GM21515 (cell line): ENCODE results near the gene LHFPL2.
A peak's percentile ranks its signal among the peaks of the same experiment; 100 is the strongest.

ENCODE experiments used
- ATAC-seq: cut with Tn5 transposase; IDR thresholded peaks from one replicate; pipeline ENCODE4 v1.9.1; 2021; ENCODE audit not compliant: unreplicated experiment

Gene LHFPL2

DNA sequence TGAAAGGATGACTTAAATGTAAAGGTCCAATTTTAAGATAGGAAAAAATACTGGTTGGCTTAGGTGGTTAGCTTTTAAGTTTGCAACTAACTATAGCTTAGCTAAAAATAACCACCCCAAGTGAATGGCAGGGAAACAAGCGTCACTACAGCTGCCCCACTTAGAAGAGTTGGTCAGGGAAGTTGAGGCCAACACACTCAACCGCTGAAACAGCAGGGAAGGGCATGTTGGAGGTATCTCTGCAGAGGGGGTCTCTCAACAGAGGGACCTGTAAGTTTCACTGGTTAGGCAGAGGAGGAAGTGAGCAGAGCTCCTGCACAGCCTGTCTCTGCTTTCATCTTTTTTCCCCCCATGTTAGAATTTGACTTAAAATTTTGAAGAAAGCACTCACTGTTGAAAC, 75.3 kb downstream of the LHFPL2 start:
- peak; percentile 62 for ATAC-seq

DNA sequence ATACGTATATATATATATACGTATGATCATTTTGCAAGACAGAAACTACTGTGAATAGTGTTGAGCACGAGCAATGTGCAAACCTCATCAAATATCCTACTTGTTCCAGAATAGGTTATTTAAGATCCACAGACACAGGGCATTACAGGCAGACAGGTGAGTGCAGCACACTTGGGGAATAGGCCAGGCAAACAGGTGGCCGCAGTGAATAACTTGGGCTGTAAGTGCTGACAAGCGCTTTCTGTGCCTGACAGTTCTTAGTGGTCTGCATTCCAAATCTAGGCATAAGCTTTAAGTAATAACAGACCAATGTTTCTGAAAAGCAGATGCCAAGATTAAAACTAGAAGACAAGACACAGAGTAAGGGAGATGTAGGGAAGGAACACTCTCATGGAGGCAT, 77.9 kb downstream of the LHFPL2 start:
- no peak for ATAC-seq

DNA sequence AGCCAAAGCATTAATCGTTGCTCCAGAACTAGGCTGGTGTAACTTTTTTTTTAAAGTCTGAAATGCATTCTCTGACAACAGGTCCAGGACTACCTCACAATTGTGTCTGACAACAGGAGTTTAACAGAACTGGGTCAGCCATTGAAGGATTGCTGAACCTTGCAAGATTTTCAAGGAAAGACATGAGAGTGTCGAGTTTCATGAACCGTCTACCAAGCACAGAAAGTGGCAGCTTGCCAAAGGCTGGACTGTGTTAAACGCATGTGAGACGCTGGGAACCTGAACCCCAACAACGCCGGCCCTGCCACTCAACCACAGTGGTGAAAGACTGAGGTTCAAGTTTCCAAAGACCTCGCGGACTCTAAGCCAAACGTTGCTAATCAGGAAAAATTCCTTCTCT, 79.1 kb downstream of the LHFPL2 start:
- no peak for ATAC-seq

DNA sequence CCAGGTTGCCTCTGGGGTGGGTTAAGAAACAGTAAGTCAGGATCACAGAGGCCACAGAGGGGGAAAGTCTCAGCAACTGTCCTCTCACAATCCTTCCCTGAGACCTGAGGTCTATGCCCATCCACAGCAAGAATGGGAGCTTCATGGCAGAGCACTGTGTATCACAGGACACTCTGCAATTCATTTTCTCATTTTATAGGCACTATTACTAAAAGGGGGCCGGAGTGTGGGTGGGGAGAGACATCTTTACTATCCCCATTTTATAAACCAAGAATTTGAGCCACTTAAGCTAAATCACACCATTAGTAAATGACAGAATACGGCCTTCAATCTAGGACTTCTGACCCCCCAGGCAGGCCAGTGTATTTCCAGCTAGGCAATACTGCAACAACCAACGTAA, 79.9 kb downstream of the LHFPL2 start:
- no peak for ATAC-seq

DNA sequence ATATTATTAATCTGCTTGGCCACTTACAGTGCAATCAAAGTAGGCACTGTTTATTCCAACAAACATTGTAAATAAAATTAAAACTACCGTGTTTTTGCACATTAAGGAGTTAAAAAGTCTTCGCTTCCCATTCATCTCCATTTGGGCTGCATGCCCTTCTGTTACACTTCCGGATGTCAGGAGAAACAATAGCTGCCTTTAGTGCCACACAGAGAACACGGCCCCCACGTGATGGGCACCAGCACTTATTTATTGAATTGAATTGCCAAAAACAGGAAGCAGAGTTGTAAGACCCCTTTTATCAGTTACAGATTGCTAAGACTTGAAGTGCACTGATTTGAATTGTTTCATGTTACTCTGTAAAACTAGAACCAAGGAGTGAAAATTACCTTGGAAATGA, 80.4 kb downstream of the LHFPL2 start:
- ATAC-seq, result no peak

DNA sequence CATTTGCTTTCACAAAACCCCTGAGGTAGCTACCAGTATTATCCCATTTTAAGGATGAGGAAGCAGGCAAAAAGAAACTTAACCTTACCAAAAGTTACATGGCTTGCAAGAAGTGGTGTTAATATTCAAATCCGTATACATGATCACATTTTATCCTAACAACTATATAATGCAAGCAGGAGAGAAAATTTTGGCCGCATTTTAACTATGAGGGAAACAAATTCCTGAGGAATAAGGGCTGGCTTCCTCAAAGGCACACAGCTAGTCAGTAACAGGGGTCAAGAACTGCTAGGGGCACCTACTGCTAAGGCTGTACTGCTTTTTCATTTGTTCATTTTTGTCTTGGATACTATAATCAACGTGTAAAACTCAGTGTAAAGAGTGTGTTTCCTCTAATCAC, 81.0 kb downstream of the LHFPL2 start:
- no peak for ATAC-seq

DNA sequence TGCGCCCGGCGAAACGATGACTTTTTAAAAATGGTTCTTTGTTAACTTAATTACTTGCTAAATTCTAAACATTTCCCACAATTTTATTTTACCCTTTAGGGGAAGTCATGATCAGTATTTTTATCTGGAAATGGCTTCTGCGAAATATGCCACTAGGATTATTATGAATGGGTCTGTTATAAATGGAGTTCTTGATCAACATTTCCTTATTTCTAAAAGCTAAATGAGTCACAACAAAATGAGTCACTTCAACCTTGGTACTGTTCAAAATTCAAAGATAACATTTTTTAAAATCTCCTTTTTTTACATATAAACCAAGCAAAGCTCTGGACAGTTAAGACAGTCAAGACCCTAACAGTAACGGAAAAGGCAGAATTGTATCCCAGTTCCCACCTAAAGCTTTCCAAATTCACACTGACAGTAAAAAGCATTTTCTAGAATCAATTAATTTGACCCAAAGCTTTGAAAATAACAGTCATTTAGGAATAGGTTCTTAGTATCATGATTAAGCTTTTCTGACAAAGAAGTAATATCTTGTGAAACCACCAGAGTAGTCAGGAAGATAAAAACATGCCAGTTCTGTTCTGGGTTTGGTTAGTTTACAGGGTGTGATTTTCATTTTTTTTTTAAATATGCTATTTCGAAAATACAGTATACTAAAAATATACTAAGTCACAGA, 81.7 kb downstream of the LHFPL2 start:
- ATAC-seq, result no peak

DNA sequence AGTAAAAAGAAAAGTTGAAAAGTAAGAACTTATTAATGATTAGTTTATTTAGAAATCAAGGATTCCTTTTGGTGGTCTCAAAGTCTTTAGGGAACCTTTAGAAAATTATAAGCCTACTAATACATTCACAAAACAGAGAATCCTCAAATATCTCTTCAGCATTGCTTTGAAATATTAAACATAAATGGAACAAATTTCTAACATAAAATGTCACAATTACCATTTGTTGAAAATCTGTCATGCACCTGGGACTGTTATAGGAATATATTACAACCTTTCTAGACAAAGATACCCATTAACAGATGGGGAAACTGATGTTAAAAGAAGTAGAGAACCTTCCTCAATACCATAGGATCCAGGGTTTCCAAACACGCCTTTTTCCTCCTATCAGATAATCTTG, 83.2 kb downstream of the LHFPL2 start:
- no peak for ATAC-seq

DNA sequence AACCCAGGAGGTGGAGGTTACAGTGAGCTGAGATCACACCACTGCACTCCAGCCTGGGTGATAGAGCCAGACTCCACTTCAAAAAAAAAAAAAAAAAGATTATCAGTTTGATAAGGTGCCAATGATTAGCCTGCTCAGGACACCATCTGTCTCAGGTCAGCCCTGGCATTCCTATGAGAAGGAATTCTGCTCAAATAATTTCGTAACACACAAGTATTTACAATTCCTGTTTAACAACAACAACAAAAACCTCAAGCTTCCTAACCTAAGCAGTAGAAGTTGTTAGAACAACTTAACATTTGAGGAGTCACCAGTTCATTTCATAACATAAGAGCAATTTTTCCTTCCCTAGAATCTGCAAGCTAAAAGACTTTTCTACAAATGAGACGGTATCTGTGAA, 85.0 kb downstream of the LHFPL2 start:
- ATAC-seq, result no peak

DNA sequence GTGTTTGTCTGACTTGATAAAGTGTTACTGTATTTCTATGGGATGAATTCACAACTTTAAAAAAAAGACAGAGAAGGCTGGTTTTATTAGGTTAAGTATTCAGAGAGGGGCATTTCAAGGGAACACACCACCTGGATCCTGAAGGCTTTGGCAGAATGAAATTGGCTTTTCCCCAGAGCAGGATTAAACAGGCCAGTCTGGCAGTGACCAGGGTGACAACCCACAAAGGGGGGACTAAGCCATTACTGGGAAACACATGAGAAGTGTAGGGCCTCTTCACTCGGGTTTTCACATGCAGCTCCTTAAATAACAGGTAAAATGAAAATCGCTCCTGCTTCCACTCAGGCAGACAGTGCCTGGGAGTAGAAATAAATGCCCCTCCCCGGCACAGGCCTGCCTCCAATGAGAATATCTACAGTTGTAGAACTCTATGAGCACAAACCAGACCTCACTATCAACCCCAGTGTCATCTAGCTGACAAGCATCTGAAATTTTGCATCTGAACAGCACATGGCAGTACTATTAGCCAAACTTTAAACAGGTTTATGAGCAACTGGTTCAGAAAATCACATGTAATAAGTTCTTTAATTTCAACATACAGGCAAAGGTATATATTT, 85.8 kb downstream of the LHFPL2 start:
- no peak for ATAC-seq

DNA sequence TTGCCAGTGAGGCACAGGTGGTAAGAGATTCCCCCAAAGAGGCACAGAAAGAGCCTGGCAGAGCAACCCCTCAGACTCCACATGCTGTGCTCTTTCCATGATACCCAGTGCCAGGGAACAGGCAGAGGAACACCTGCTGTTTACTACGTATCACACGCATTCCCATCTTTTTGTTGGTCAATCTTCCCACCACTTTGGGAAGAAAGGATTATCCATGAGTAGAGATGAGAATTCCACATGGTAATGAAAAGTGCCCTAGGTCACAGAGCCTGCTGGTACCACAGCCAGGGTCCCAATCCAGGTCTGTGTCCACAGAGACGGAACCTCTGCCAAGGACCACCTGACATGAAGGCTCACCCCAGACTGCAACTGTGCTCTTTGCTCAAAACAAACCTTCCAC, 86.6 kb downstream of the LHFPL2 start:
- ATAC-seq, result no peak

DNA sequence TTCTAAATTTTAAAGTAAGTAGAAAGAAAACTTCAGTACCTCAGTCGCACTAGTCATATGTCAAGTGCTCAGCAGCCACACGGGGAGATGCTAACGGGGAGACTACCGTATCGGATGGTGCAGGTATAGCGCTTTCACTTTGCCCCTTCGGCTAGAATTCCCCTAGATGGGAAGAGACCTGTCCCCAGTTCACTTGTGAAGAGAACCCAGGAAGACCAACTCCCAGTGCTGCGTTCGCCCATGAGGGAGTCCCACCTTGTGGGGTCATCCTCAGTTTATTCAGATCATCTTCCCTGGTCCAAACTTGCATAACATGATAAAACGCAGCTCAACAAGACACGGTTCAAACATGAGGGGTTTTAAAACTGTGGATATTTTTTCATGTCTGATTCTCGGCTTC, 87.3 kb downstream of the LHFPL2 start:
- ATAC-seq, result no peak

DNA sequence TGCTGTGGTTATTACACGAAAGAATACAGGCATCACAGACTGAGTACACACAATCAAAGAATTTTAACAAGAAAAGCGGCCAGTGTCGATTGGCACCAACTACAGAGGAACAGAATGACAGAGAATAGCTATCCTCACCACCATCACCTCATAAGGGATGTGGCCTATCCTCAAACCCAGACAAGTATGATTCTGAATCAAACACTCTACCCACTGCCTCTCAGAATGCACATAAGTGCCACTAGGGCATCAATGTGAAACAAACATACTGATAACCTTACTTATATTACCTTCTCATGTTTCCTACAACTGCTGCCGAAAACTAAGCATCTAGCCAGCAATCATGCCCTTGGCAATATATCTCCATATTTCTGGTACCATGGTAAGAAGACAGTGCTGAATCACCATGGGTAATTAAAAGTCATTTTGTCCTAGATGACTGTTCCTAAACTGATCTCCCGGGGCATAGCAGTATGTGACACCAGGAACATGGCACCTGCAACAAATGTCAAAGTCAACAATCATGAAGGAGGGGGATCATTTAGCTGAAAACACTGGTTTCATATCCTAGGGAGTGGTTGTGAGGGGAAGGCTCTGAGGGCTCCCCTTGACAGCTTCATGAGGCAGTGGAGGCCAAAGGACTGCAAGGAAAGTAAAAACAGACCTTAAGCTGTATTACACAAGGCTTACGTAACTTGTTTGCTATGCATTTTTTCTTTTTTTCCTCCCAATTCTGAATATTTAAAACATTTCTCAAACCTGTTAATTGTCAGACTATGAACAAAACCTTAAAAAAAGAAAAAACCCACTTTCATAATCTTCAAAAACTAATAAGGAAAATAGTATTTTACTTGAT, 88.3 kb downstream of the LHFPL2 start:
- no peak for ATAC-seq

DNA sequence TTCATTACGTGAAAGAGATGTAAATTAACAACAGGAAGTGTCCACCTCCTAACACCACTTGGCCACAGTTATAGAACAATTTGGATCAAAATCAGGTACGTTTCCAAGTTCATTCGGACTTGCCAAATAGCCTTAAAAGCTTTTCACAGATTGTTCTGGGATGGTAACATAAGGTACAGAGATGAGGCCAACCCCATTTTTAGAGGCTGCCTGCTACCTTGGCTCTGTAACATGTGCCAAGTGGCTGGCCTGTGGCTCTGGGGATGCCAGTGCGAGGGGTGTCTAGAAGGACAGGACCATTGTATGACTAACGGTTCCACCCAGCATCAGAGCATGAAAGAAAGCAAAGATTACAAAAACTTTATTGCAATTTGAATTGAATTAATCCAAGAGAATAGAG, 91.0 kb downstream of the LHFPL2 start:
- ATAC-seq, result no peak

DNA sequence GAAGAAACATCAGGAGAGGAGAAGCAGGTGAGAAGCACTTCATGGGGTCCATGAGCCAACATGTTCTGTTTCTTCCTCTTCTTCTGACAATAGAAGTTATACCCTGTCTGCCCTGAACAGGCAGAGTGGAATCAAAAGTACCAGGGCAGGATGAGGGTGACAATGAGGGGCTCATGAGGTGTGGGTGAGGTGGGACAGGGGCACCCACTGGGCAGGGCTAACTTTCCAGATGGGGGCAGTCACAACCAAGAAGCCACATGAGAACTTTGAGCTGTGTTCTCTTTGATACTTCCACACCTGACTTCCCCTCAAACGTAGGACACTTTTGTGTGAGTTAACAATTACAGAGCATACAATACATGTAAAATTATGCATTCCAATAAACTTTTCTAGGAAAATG, 92.7 kb downstream of the LHFPL2 start:
- ATAC-seq, result no peak

DNA sequence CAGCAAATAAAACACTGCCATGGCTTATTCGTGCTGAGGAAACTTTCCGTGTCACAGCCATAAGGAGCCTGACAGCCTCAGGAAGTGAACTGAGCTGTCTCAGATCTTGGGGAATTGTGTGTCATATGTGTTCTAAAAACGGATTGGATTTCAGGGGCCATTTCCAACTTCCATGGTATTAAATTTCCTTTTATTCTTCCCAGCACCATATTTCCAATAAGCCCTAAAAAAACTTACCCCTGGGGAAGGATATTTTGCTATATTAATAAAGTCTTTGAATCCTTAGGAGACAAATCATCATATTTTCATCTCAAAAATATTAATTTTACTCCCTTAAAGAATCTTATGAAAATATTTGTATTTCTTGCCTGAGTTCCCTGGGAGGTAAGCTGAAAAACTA, 93.9 kb downstream of the LHFPL2 start:
- ATAC-seq, result no peak

DNA sequence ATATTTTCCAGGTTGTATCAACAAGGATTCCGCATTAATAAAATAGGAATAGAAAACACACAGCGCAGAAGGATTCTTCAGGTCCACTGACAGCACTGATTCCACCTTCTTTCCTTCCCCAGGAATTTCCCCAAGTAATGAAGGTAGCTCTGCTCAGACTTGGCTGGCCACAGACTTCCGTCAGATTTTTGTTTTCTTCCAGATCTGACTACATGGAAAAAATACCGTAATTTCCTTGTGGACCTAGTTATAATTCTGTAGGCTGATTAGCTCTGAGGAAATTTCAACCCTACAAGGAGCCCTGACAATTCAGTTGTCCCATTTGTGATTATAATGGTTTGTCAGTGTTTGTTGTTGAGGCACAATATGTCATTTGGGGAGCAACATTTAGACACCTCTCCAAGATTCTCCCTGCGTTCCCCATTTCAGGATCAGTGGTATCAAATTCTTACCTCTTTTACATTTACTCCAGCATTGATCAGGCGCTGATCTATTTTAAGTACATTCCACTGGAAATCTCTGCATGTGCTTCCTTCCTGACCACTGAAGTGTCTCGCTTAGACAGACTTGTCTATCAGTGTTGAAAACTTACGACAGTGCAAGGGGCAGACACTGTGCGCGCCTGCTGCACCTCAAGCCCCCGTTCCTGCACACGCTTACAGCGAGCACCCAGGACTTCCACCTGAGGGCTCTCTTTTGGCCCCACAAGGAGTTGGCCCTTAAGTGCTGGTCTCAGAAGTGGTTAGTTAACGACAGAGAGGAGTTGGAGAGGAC, 94.8 kb downstream of the LHFPL2 start:
- no peak for ATAC-seq

DNA sequence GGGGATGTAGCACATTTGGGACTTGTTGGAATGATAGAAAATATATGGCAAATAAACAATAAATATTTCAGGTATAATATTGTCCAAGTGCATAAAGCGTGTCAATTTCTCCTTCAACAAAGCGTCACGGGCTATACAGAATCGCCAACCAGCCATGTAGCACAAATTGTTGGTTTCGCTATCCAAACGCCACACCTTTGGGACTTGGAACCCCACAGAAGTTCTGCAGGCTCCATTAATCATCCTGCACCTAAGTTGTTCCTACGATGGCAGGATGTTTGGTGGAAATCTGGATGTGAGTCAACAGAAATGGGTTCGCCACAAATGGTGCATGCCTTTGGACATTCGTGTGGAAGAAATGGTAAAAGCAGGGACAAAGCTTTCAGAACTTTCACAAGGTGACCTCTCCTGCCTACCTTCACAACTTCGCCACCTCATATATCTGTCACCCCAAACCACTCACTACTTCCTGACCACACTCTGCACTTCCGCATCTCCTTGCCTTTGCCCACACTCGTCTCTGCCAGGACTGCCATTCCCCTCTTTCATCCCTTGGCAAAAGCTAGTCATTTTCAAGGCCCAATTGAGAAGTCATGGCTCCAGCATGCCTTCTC, 95.7 kb downstream of the LHFPL2 start:
- no peak for ATAC-seq

DNA sequence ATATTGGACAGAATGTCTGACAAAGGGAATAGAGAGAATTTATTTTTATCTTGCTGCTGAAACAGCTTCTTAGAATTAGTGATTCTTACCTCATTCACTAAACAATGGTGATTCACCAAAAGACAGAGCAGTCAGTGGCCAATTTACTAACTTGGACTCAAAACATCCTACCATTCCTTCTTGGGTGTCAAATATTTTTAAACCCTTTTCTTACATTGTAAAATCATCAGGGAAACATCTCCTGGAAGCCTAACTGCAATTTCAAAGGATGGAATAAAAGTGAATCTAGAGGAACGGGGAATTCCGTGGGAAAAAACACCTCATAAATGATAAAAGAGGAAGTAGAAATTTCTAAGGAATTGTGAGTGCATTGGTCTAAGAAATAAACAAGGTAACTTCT, 97.7 kb downstream of the LHFPL2 start:
- ATAC-seq, result no peak

DNA sequence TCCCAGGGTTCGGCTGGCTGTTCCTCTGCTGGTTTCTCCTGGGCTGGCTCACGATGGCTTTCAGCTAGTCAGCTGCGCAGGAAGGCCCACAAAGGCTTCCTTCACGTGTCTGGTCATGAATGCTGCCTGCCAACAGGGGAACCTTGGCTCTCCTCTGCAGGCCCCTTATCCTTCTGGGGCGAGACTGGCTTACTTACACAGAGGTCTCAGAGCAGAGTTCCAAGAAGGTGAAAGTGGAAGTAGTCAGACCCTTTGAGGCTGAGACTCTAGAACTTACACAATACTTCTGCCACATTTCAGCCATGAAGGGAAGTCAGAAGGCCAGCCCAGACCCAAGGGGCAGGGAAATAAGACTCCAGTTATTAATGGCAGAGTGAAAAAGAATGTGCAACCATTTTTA, 99.5 kb downstream of the LHFPL2 start:
- ATAC-seq, result peak; percentile 44
